Mesenchymal stem cell (in vitro differentiated cells and primary cell): ENCODE results near the gene RFK.

ENCODE experiments used
- DNase-seq: peaks from one replicate; pipeline ENCODE4 v3.0.0-alpha.2; 2013
- H2AFZ ChIP-seq: one replicate; pipeline ENCODE4 v1.6.1; 2013; ENCODE audit warnings: low read depth, mild to moderate bottlenecking, control low read depth, inconsistent platforms, low read length, moderate library complexity
- H2AK5ac ChIP-seq: 2 replicates; pipeline ENCODE4 v1.6.1; 2013; ENCODE audit warnings: low read length, moderate library complexity, mild to moderate bottlenecking, inconsistent platforms; ENCODE audit not compliant: severe bottlenecking
- H2BK120ac ChIP-seq: one replicate; pipeline ENCODE4 v1.6.1; 2013; ENCODE audit warnings: low read depth, mild to moderate bottlenecking, inconsistent platforms, low read length, moderate library complexity
- H2BK12ac ChIP-seq, 2 experiments: one replicate each; pipeline ENCODE4 v1.6.1; 2013; ENCODE audit warnings: inconsistent platforms in 2 of 2, low read length in 2 of 2, mild to moderate bottlenecking in 2 of 2, moderate library complexity in 2 of 2, control low read depth in 1 of 2
- H2BK15ac ChIP-seq: one replicate; pipeline ENCODE4 v1.6.1; 2013; ENCODE audit warnings: mild to moderate bottlenecking, low read depth, inconsistent platforms; ENCODE audit not compliant: poor library complexity, severe bottlenecking
- H2BK5ac ChIP-seq: 2 replicates; pipeline ENCODE4 v1.6.1; 2013; ENCODE audit warnings: low read depth, mild to moderate bottlenecking, low read length, control low read depth, inconsistent platforms; ENCODE audit not compliant: poor library complexity, severe bottlenecking
- H3K14ac ChIP-seq, 2 experiments: one replicate each; pipeline ENCODE4 v1.6.1; 2013; ENCODE audit warnings: inconsistent platforms in 2 of 2, low read length in 2 of 2, control low read depth in 1 of 2, mild to moderate bottlenecking in 1 of 2, moderate library complexity in 1 of 2
- H3K18ac ChIP-seq, 2 experiments: one replicate each; pipeline ENCODE4 v1.6.1; 2013; ENCODE audit warnings: inconsistent platforms in 2 of 2, low read length in 2 of 2, control low read depth in 1 of 2, low read depth in 1 of 2, mild to moderate bottlenecking in 1 of 2
- H3K23ac ChIP-seq, 2 experiments: one replicate each; pipeline ENCODE4 v1.6.1; 2013; ENCODE audit warnings: inconsistent platforms in 2 of 2, low read length in 2 of 2, mild to moderate bottlenecking in 2 of 2, moderate library complexity in 2 of 2, control low read depth in 1 of 2
- H3K27ac ChIP-seq: 2 replicates; pipeline ENCODE4 v1.5.1; 2013; ENCODE audit warnings: mild to moderate bottlenecking, moderate library complexity, low read length, control low read depth, inconsistent platforms; ENCODE audit not compliant: poor library complexity, severe bottlenecking
- H3K27me3 ChIP-seq, 2 experiments: 2 replicates each; pipeline versions ENCODE4 v1.6.1 to v1.7.0; 2013; ENCODE audit warnings: low read length in 2 of 2, mild to moderate bottlenecking in 2 of 2, moderate library complexity in 2 of 2, control low read depth in 1 of 2, inconsistent platforms in 1 of 2; ENCODE audit not compliant: control insufficient read depth in 1 of 2, insufficient read depth in 1 of 2
- H3K36me3 ChIP-seq, 2 experiments: 2 replicates each; pipeline versions ENCODE4 v1.6.1 to v1.7.0; 2013; ENCODE audit warnings: low read length in 2 of 2, control low read depth in 1 of 2, inconsistent platforms in 1 of 2, low read depth in 1 of 2, mild to moderate bottlenecking in 1 of 2; ENCODE audit not compliant: insufficient read depth in 2 of 2, control insufficient read depth in 1 of 2
- H3K4ac ChIP-seq, 2 experiments: one replicate each; pipeline ENCODE4 v1.6.1; 2013; ENCODE audit warnings: inconsistent platforms in 2 of 2, low read length in 2 of 2, mild to moderate bottlenecking in 2 of 2, moderate library complexity in 2 of 2, control low read depth in 1 of 2, low read depth in 1 of 2
- H3K4me1 ChIP-seq: 2 replicates; pipeline ENCODE4 v1.6.1; 2013; ENCODE audit warnings: low read depth, low read length, control low read depth; ENCODE audit not compliant: control insufficient read depth, insufficient read depth
- H3K4me2 ChIP-seq: 2 replicates; pipeline ENCODE4 v1.6.1; 2013; ENCODE audit warnings: low read length, mild to moderate bottlenecking, inconsistent platforms; ENCODE audit not compliant: poor library complexity, severe bottlenecking
- H3K4me3 ChIP-seq, 2 experiments: 2 replicates each; pipeline versions ENCODE4 v1.5.1 to v1.7.0; 2013; ENCODE audit warnings: low read length in 2 of 2, mild to moderate bottlenecking in 2 of 2, control low read depth in 1 of 2, low read depth in 1 of 2; ENCODE audit not compliant: insufficient read depth in 1 of 2
- H3K79me1 ChIP-seq: replicated peaks from 2 replicates; pipeline ENCODE4 v1.6.1; 2013; ENCODE audit warnings: mild to moderate bottlenecking, control low read depth, low read length, inconsistent platforms; ENCODE audit not compliant: poor library complexity, severe bottlenecking
- H3K9ac ChIP-seq: 2 replicates; pipeline ENCODE4 v1.7.0; 2013; ENCODE audit warnings: mild to moderate bottlenecking, low read length, moderate library complexity
- H3K9me3 ChIP-seq: 2 replicates; pipeline ENCODE4 v1.7.0; 2013; ENCODE audit warnings: mild to moderate bottlenecking, low read length; ENCODE audit not compliant: control insufficient read depth
- H4K8ac ChIP-seq: one replicate; pipeline ENCODE4 v1.6.1; 2013; ENCODE audit warnings: inconsistent platforms, mild to moderate bottlenecking, low read length, moderate library complexity
- H4K91ac ChIP-seq: one replicate; pipeline ENCODE4 v1.6.1; 2013; ENCODE audit warnings: mild to moderate bottlenecking, low read length, inconsistent platforms
- WGBS: methylation state at CpG from one replicate; pipeline ENCODE4 v1.1.7; 2013; ENCODE audit warnings: mixed read lengths; 5-methylcytosine and 5-hydroxymethylcytosine counted together

The RFK gene

GRCh38 chr9:76403352-76403751, 9.1 kb upstream of the RFK start:
- peak; percentile 81 for DNase-seq
- Histone ChIP-seq H2BK12ac (no peak overlapping the region), H3K14ac (no peak overlapping the region), H3K4me2 (no peak overlapping the region), H2BK15ac (no peak overlapping the region), H3K36me3 (no peaks in the 10 kb centered on the region), H3K23ac (no peak overlapping the region), H3K9ac (peak overlapping the region; percentile 84), H4K8ac (no peak overlapping the region), H2AK5ac (no peak overlapping the region), H3K27ac (peak overlapping the region; percentile 12), H3K4me1 (no peaks in the 10 kb centered on the region), H3K4ac (no peak overlapping the region), H2BK120ac (no peak overlapping the region), H3K18ac (no peak overlapping the region), H3K9me3 (no peaks in the 10 kb centered on the region), H2BK5ac (no peak overlapping the region), H3K27me3 (no peaks in the 10 kb centered on the region), H2AFZ (peak overlapping the region; percentile 69), H3K79me1 (no peaks in the 10 kb centered on the region), H3K4me3 (peak overlapping the region in 1 of 2 experiments; percentile 43), H4K91ac (no peak overlapping the region)
- 75% methylated on average over 1 of the region's 2 CpGs for WGBS

DNA sequence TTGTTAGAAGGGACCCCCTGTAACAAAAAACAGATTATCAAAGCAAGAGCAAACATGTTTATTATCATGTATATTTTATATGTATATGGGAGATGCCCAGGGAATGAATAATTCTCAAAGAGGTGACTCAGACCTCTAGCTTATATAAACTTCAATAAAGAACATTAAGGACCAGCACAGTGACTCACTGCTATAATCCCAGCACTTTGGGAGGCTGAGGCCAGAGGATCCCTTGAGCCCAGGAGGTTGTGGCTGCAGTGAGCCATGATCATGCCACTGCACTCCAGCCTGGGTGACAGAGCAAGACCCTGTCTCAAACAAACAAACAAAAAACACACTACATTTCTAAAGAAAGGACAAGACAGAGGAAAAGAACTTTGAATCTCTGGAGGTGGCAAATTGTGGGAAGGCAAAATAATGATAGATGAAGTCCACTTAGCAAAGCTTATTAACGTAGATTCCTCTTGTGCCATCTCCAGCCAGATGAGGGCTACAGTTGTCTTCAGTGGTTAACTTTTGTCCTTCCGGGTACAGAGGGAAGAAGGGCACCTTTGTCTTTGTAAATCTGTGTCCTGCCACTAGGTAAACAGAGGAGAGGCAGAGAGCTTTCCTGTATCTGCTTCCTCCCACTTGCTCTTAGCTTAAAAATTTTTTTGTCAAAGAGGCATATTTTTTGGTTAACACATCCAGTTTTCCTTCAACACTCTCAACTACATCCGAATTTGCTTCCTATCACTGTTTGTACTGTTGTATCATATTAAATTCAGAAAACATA, 7.5 kb upstream of the RFK start:
- DNase-seq, result peak; percentile 48
- Histone ChIP-seq H3K9me3 (no peaks in the 10 kb centered on the region), H2BK15ac (no peak overlapping the region), H3K4me2 (no peak overlapping the region), H3K27me3 (no peaks in the 10 kb centered on the region), H3K79me1 (no peaks in the 10 kb centered on the region), H3K27ac (no peak overlapping the region), H3K4ac (no peak overlapping the region), H3K36me3 (no peaks in the 10 kb centered on the region), H4K91ac (no peak overlapping the region), H3K4me1 (no peaks in the 10 kb centered on the region), H2AFZ (no peak overlapping the region), H3K18ac (no peak overlapping the region), H3K4me3 (no peak overlapping the region), H3K14ac (no peak overlapping the region), H2AK5ac (peak overlapping the region; percentile 7), H4K8ac (no peak overlapping the region), H3K23ac (no peak overlapping the region), H2BK12ac (no peak overlapping the region), H3K9ac (no peak overlapping the region), H2BK120ac (no peak overlapping the region), H2BK5ac (no peak overlapping the region)
- WGBS, result 65% methylated on average over 2 of the region's 3 CpGs

- no peak overlapping the region for H2AFZ ChIP-seq
- H2BK120ac ChIP-seq, result no peak overlapping the region
- H3K27me3 ChIP-seq, result no peaks in the 10 kb centered on the region
- H3K18ac ChIP-seq, result no peak overlapping the region
- no peak overlapping the region for H3K23ac ChIP-seq
- no peak overlapping the region for H3K9ac ChIP-seq
- no peak overlapping the region for H2BK12ac ChIP-seq
- H3K4me1 ChIP-seq, result no peaks in the 10 kb centered on the region
- no peak overlapping the region for H3K4ac ChIP-seq
- DNase-seq, result no peak
- H2AK5ac ChIP-seq, result no peak overlapping the region
- 100% methylated on average over 2 of the region's 2 CpGs for WGBS
- no peaks in the 10 kb centered on the region for H3K36me3 ChIP-seq
- no peaks in the 10 kb centered on the region for H3K79me1 ChIP-seq
- no peak overlapping the region for H3K27ac ChIP-seq
- no peak overlapping the region for H4K91ac ChIP-seq
- no peak overlapping the region for H2BK15ac ChIP-seq
- no peak overlapping the region for H3K14ac ChIP-seq
- H4K8ac ChIP-seq, result no peak overlapping the region
- H3K4me2 ChIP-seq, result no peak overlapping the region
- no peaks in the 10 kb centered on the region for H3K9me3 ChIP-seq
- no peak overlapping the region for H3K4me3 ChIP-seq
- H2BK5ac ChIP-seq, result no peak overlapping the region
Measured at GRCh38 chr9:76401176-76401575, 7.0 kb upstream of the RFK start.

GRCh38 chr9:76400534-76401096, 6.4 kb upstream of the RFK start:
- DNase-seq, result no peak
- H2BK12ac ChIP-seq, result no peak overlapping the region
- WGBS, result 88% methylated on average over 1 of the region's 1 CpG
- no peak overlapping the region for H3K18ac ChIP-seq
- no peaks in the 10 kb centered on the region for H3K27me3 ChIP-seq
- no peak overlapping the region for H3K4me2 ChIP-seq
- no peak overlapping the region for H2AFZ ChIP-seq
- H3K27ac ChIP-seq, result no peak overlapping the region
- H2BK5ac ChIP-seq, result no peak overlapping the region
- H3K14ac ChIP-seq, result no peak overlapping the region
- no peak overlapping the region for H3K4ac ChIP-seq
- H3K9me3 ChIP-seq, result no peaks in the 10 kb centered on the region
- H3K9ac ChIP-seq, result no peak overlapping the region
- H2AK5ac ChIP-seq, result no peak overlapping the region
- H2BK15ac ChIP-seq, result no peak overlapping the region
- H4K8ac ChIP-seq, result no peak overlapping the region
- H3K23ac ChIP-seq, result no peak overlapping the region
- H3K79me1 ChIP-seq, result no peaks in the 10 kb centered on the region
- H2BK120ac ChIP-seq, result no peak overlapping the region
- H4K91ac ChIP-seq, result no peak overlapping the region
- no peaks in the 10 kb centered on the region for H3K36me3 ChIP-seq
- no peak overlapping the region for H3K4me3 ChIP-seq
- H3K4me1 ChIP-seq, result no peaks in the 10 kb centered on the region
